HepG2 (cell line): Measurements from ENCODE around the gene MRPL34. TPM values are rescaled to one million over a fixed set of nuclear protein-coding genes. Genes with fewer than 3 reads are reported as not detected.

Experiments used
- ADNP ChIP-seq: sonication (generic); formaldehyde crosslinking; IDR thresholded peaks from 2 replicates; pipeline ENCODE4 v1.4.0; 2020; ENCODE audit warnings: missing genetic modification reagents
- AHDC1 ChIP-seq: sonication (generic); formaldehyde crosslinking; IDR thresholded peaks from 2 replicates; pipeline ENCODE4 v1.5.1; 2020; ENCODE audit warnings: mild to moderate bottlenecking, missing genetic modification reagents, borderline replicate concordance
- HDAC1 ChIP-seq: sonication (generic); formaldehyde crosslinking; IDR thresholded peaks from 2 replicates; pipeline ENCODE4 v1.5.1; 2020; ENCODE audit warnings: mild to moderate bottlenecking, missing genetic modification reagents
- HIC2 ChIP-seq: sonication (generic); formaldehyde crosslinking; IDR thresholded peaks from 2 replicates; pipeline ENCODE4 v1.9.0; 2022; ENCODE audit warnings: low read depth, missing genetic modification reagents
- JARID2 ChIP-seq: sonication (generic); formaldehyde crosslinking; IDR thresholded peaks from 2 replicates; pipeline ENCODE4 v1.8.1; 2023; ENCODE audit warnings: missing genetic modification reagents, inconsistent platforms; ENCODE audit not compliant: insufficient replicate concordance
- RBM22 ChIP-seq: fragments of 200-400 bp; formaldehyde crosslinking; optimal IDR thresholded peaks from 2 replicates; pipeline ENCODE3; 2017; ENCODE audit warnings: mild to moderate bottlenecking, low read length, moderate library complexity
- STAT6 ChIP-seq: sonication (generic); formaldehyde crosslinking; IDR thresholded peaks from 2 replicates; pipeline ENCODE4 v1.4.0; 2020; ENCODE audit warnings: missing genetic modification reagents, mild to moderate bottlenecking, borderline replicate concordance
- SYNCRIP ChIP-seq: fragments of 200-400 bp; formaldehyde crosslinking; IDR thresholded peaks from 2 replicates; pipeline ENCODE4 v1.6.1; 2018; ENCODE audit warnings: mild to moderate bottlenecking, low read depth, low read length; ENCODE audit not compliant: insufficient read depth
- ZKSCAN8 ChIP-seq: IDR thresholded peaks from 2 replicates; pipeline ENCODE4 v1.6.1; 2016; ENCODE audit warnings: borderline replicate concordance, missing genetic modification reagents, missing compliant biosample characterization
- ZNF563 ChIP-seq: sonication (generic); formaldehyde crosslinking; IDR thresholded peaks from 2 replicates; pipeline ENCODE4 v1.8.0; 2022; ENCODE audit warnings: mild to moderate bottlenecking, moderate library complexity, missing genetic modification reagents
- ZNF878 ChIP-seq: sonication (generic); formaldehyde crosslinking; IDR thresholded peaks from 2 replicates; pipeline ENCODE4 v1.8.1; 2023; ENCODE audit warnings: mild to moderate bottlenecking, missing genetic modification reagents, moderate library complexity
- polyA plus RNA-seq, 8 experiments: library from polyadenylated mRNA; depleted of rRNA in 3 of 8; stranded (reverse) in 7 of 8; unstranded in 1 of 8; fragments of >200 nt; fragmentation: Illumina TruSeq in 4 of 8; extraction: Trizol in 4 of 8; gene quantifications; 2 replicates each; pipeline versions ENCODE4 v1.2.1 to v1.2.3, GENCODE V29; 2011 to 2016; ENCODE audit warnings: low read depth in 4 of 8, missing spikeins in 1 of 8, mixed read lengths in 1 of 8; ENCODE audit not compliant: insufficient read depth in 1 of 8
- total RNA-seq, 5 experiments: library from RNA; depleted of rRNA; stranded (reverse); fragments of >200 nt; fragmentation: Illumina TruSeq; extraction: Trizol; gene quantifications; 2 replicates each; pipeline ENCODE4 v1.2.3, GENCODE V29; 2016; ENCODE audit warnings: low read depth in 1 of 5
- TF ChIP-seq, protein P1 (sequence below): sonication (generic); formaldehyde crosslinking; IDR thresholded peaks from 2 replicates; pipeline ENCODE4 v1.4.0; 2020; ENCODE audit warnings: missing genetic modification reagents, borderline replicate concordance

Gene MRPL34
- total and polyA plus RNA-seq, 2 of the 13 experiments (the other 11 are each of a cell fraction or from before 2014, with no cell fraction given), result 74.0 to 77.3 TPM

DNA sequence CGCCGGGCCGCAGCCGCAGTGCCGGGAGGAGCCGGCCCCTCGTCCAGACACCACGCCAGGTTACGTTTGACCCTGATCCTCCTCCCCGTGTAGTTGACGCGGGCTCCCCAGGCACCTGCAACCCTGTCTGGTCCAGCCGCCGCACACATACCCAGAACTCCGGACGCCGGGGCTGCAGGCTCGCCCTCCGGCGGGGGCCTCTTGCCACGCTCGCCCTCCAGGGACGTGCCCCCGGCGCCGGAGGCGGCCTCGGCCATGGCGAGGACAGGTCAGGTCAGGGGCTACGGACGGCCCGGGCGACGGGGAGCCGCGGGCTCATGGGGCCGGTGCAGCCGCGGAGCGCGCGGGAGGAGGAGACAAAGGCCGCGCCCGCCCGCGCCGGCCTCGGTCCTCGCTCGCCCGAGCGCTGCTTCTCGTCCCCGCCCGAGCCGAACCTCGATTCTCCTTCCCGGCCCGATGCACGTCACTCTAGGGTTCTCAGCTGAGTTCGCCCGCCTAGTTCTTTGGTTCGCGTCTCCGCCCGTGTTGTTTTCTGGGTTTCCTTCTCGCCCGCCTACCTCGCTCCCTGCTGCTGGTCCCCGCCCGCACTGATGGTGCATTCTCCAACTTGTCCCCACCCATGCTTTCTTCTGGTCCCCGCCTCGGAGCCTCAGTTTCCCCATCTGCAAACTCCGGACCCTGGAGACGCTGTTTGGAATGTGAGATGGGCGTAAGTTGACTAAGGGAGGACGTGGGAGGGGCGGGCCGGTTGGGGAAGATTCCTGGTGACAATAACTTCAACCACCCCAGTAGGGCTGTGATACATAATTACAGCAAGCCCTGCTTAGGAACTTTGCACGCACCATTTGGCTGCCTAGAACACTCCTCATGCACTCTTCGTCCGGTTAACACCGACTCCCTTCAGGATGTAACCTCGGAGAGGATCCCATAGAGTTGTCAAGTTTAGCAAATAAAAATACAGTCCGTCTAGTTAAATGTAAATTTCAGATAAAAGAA, 29.0 kb downstream of the MRPL34 start, which contains the start of gene ANO8 (continued):
- TF ChIP-seq, protein P1, sequence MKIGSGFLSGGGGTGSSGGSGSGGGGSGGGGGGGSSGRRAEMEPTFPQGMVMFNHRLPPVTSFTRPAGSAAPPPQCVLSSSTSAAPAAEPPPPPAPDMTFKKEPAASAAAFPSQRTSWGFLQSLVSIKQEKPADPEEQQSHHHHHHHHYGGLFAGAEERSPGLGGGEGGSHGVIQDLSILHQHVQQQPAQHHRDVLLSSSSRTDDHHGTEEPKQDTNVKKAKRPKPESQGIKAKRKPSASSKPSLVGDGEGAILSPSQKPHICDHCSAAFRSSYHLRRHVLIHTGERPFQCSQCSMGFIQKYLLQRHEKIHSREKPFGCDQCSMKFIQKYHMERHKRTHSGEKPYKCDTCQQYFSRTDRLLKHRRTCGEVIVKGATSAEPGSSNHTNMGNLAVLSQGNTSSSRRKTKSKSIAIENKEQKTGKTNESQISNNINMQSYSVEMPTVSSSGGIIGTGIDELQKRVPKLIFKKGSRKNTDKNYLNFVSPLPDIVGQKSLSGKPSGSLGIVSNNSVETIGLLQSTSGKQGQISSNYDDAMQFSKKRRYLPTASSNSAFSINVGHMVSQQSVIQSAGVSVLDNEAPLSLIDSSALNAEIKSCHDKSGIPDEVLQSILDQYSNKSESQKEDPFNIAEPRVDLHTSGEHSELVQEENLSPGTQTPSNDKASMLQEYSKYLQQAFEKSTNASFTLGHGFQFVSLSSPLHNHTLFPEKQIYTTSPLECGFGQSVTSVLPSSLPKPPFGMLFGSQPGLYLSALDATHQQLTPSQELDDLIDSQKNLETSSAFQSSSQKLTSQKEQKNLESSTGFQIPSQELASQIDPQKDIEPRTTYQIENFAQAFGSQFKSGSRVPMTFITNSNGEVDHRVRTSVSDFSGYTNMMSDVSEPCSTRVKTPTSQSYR (CRISPR knock-in tag), result no peak
- TF ChIP-seq RBM22 (peak; percentile 57), ZNF563 (CRISPR knock-in tag) (no peak; the same call in 1 of the 2 replicates), JARID2 (CRISPR knock-in tag) (no peak), STAT6 (no peak), AHDC1 (no peak), ZKSCAN8 (CRISPR knock-in tag) (no peak), HDAC1 (CRISPR knock-in tag) (peak; percentile 58; the same call in 1 of the 2 replicates), ZNF878 (CRISPR knock-in tag) (no peak), SYNCRIP (no peak), HIC2 (no peak), ADNP (CRISPR knock-in tag) (no peak)
